Mesodermal cell (in vitro differentiated cells): Measurements from ENCODE around the gene C5orf47.

Source experiments
- H3K27ac ChIP-seq: 2 replicates; pipeline ENCODE4 v1.7.0; 2013; ENCODE audit warnings: mild to moderate bottlenecking, low read depth, low read length, moderate library complexity; ENCODE audit not compliant: severe bottlenecking
- H3K36me3 ChIP-seq: 2 replicates; pipeline ENCODE4 v1.7.1; 2013; ENCODE audit warnings: mild to moderate bottlenecking, low read length, moderate library complexity; ENCODE audit not compliant: control insufficient read depth, insufficient read depth
- H3K4me1 ChIP-seq: one replicate; pipeline ENCODE4 v1.7.1; 2013; ENCODE audit warnings: mild to moderate bottlenecking, low read length; ENCODE audit not compliant: insufficient read depth, control insufficient read depth, poor library complexity, severe bottlenecking
- H3K4me3 ChIP-seq: 2 replicates; pipeline ENCODE4 v1.7.0; 2013; ENCODE audit warnings: low read length, control low read depth, mild to moderate bottlenecking; ENCODE audit not compliant: insufficient read depth, poor library complexity, severe bottlenecking; ENCODE audit errors: extremely low read depth
- H3K9me3 ChIP-seq: 2 replicates; pipeline ENCODE4 v1.7.1; 2013; ENCODE audit warnings: mild to moderate bottlenecking, low read length, moderate library complexity; ENCODE audit not compliant: control insufficient read depth
- WGBS, 2 experiments: methylation state at CpG; one replicate each; pipeline ENCODE4 v1.1.5; 2013; ENCODE audit warnings: missing lambda C conversion rate in 2 of 2; ENCODE audit not compliant: insufficient coverage in 2 of 2; 5-methylcytosine and 5-hydroxymethylcytosine counted together

Gene C5orf47

GRCh38 chr5:174045470-174046025 is 56.6 kb downstream of the C5orf47 start, which contains the start of gene NSG2:
Gene NSG2, plus strand, starts transcription at chr5:174045706. Its CDS starts 1,050 bp downstream, at chr5:174046756.
- H3K4me3 ChIP-seq = no peak within 1 kb of the TSS
- no peaks in the 10 kb centered on the region for H3K4me1 ChIP-seq
- H3K9me3 ChIP-seq = no peaks in the 10 kb centered on the region
- no peaks in the 10 kb centered on the region for H3K36me3 ChIP-seq
- 0 to 2% methylated on average over 7 to 13 of the region's 17 CpGs for WGBS, 2 experiments
- H3K27ac ChIP-seq = no peak within 1 kb of the TSS

- no peak overlapping the region for H3K4me3 ChIP-seq
- H3K36me3 ChIP-seq = no peaks in the 10 kb centered on the region
- H3K4me1 ChIP-seq = no peaks in the 10 kb centered on the region
- H3K9me3 ChIP-seq = no peaks in the 10 kb centered on the region
- 55 to 61% methylated on average over 3 to 4 of the region's 5 CpGs for WGBS, 2 experiments
- H3K27ac ChIP-seq = no peak overlapping the region
Measured at GRCh38 chr5:174046558-174046957, 57.6 kb downstream of the C5orf47 start.

- no peak overlapping the region for H3K27ac ChIP-seq
- no peaks in the 10 kb centered on the region for H3K9me3 ChIP-seq
- H3K36me3 ChIP-seq = no peaks in the 10 kb centered on the region
- H3K4me3 ChIP-seq = no peak overlapping the region
- no peaks in the 10 kb centered on the region for H3K4me1 ChIP-seq
- WGBS, 2 experiments = 71 to 83% methylated on average over 4 of the region's 4 CpGs
Measured at GRCh38 chr5:174047472-174048099, 58.6 kb downstream of the C5orf47 start.

- Histone ChIP-seq H3K9me3 (no peaks in the 10 kb centered on the region), H3K4me1 (no peaks in the 10 kb centered on the region), H3K36me3 (no peaks in the 10 kb centered on the region), H3K4me3 (no peak overlapping the region), H3K27ac (no peak overlapping the region)
- 78 to 96% methylated on average over 2 to 5 of the region's 5 CpGs for WGBS, 2 experiments
Measured at GRCh38 chr5:174052636-174053035, 63.7 kb downstream of the C5orf47 start.

- Histone ChIP-seq H3K9me3 (no peaks in the 10 kb centered on the region), H3K27ac (no peak overlapping the region), H3K36me3 (no peaks in the 10 kb centered on the region), H3K4me3 (no peak overlapping the region), H3K4me1 (no peaks in the 10 kb centered on the region)
- WGBS, 2 experiments = 89% methylated on average over 1 of the region's 3 CpGs; no CpG with 5 or more reads in 1 of the 2 experiments
Measured at GRCh38 chr5:174053905-174054304, 64.9 kb downstream of the C5orf47 start.
